ENCODE results near the gene TLX2.
"Not testable (repeated sequence)": the region's sequence is repeated elsewhere in the genome, so short reads cannot be mapped to it uniquely, and the experiment has no call there.

Gene TLX2

DNA sequence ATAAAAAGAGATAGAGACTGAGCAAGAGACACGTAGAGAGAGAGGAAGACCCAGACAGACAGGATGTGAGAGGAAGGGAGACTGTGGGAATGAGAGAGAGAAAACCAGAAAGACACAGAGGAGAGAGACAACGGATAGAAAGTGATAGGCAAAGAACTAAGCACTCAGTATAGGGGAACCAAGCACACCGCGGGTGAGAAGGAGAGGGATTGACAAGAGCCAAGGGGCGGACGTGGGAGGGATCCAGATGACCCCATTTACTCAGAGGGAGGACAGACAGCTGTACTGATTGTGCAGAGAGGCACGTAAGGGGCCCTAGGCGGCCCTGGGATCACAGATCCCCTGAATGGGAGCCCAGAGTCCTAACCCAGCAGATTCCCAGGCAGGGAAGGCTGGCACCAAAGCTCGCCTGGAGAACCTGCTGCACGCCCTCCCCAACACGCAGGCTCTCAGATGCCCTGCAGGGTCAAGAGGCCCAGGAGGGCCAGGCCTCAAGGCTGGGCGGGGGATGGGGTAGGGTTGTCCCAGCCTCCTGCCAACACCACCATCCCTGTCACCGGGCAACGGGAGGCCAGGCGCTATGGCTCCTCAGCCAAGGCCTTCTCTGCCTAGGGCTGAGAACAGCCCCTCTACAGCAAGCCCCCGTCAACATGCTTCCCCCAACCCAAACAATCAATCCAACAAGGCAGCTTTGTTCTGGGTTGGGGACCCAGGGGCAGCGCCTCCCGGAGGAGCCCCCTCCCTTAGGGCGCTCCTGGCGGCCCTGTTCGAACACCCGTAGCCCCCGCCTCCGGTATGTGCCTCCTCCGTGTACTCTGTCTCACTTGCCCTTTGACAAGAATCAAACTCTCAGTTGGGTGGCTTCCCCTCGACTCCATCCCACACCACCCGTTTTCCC lies 38.9 kb downstream of the TLX2 start:
- DNase-seq, result peak in 8 of 58 donors; percentile 11 to 41 (median 20)

GRCh38 chr2:74553892-74554819 lies 39.9 kb downstream of the TLX2 start, which contains the start of the genes DOK1 and LOXL3:
TSS of gene DOK1 (plus strand) at chr2:74554720. CDS start at chr2:74554755, 35 bp downstream.
TSS of gene LOXL3 (minus strand) at chr2:74553942. CDS start at chr2:74552634, 1,308 bp downstream.
- peak in 53 of 58 donors; percentile 11 to 75 (median 59) for DNase-seq

DNA sequence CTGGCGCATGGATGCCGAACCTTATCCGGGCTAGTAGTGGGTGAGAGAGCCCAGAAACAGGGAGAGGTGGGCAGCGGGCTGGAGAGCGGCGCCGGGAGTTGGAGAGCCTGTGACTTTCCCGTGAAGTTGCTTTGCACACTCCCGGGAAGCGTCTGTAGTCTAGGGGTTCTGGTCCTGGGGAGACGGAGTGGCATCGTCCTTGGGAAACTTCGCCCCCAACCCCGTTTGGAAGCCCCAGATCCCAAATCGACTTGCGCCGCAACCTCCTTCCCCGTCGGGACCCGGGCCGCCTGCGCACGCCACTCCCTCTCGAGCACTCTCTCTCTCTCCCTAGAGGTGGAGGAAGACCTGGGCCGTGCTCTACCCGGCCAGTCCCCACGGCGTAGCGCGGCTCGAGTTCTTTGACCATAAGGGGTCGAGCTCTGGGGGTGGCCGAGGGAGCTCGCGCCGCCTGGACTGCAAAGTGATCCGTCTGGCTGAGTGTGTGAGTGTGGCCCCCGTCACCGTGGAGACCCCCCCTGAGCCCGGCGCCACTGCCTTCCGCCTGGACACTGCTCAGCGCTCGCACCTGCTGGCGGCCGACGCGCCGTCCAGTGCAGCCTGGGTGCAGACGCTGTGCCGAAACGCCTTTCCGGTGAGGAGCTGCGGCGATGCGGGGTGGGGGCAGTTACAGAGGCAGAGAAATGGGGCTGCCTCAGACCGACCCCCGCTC lies 40.7 kb downstream of the TLX2 start:
- DNase-seq, result peak in 1 of 58 donors; percentile 37

- DNase-seq, result peak in 2 of 58 donors; percentile 10 to 14
These were observed 41.4 kb downstream of the TLX2 start for GRCh38 chr2:74555610-74556103.

DNA sequence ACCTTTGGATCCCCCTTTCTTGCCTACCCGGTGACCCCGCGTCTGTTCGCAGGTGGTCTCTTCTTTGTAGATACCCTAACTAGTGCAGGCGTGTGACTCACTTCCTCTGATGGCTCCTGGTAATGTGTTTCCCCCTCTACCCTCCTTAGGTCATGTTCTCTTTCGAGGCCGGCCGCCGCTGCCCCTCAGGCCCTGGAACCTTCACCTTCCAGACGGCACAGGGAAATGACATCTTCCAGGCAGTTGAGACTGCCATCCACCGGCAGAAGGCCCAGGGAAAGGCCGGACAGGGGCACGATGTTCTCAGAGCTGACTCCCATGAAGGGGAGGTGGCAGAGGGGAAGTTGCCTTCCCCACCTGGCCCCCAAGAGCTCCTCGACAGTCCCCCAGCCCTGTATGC lies 41.9 kb downstream of the TLX2 start:
- DNase-seq, result no peak

- no peak for DNase-seq
These were observed 42.7 kb downstream of the TLX2 start for GRCh38 chr2:74556831-74557370.

- DNase-seq, result no peak
These were observed 44.3 kb downstream of the TLX2 start for GRCh38 chr2:74558284-74559230.

- no peak for DNase-seq
These were observed 45.7 kb downstream of the TLX2 start for GRCh38 chr2:74559912-74560311.

GRCh38 chr2:74560591-74560990 lies 46.3 kb downstream of the TLX2 start:
- DNase-seq, result no peak

GRCh38 chr2:74561022-74561421 lies 46.8 kb downstream of the TLX2 start:
- DNase-seq, result not testable (repeated sequence)

DNA sequence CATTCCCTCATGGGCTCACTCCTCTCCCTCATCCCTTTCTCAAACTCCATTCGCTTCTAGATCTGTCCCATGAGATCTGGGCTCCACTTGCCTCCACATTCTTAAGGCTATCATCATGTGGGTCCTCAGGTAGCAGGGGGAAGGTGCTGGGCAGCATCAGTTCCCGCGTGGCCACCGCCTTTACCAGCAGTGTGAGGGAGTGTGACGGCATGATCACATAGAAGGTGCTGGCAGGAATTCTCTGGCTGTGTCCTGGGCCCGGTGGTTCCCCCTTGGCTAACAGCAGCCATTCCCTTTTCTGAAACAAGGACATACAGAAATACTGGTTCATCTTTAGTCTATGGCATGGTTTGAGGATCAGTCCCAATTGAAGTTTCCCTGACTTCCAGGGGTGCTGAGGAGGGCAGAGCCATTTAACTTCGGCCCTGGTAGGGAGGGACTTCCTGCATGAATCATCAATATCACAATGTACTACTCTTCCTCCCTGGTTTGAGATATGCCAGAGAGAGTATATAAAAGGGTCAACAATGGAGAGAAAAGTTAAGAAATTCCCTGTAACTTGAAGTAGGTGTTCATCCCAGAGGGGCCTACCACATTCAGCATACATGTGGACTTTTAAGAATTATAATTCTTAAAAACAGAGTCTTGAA lies 48.0 kb downstream of the TLX2 start:
- no peak for DNase-seq

GRCh38 chr2:74564222-74564621 lies 50.0 kb downstream of the TLX2 start:
- DNase-seq, result no peak

DNA sequence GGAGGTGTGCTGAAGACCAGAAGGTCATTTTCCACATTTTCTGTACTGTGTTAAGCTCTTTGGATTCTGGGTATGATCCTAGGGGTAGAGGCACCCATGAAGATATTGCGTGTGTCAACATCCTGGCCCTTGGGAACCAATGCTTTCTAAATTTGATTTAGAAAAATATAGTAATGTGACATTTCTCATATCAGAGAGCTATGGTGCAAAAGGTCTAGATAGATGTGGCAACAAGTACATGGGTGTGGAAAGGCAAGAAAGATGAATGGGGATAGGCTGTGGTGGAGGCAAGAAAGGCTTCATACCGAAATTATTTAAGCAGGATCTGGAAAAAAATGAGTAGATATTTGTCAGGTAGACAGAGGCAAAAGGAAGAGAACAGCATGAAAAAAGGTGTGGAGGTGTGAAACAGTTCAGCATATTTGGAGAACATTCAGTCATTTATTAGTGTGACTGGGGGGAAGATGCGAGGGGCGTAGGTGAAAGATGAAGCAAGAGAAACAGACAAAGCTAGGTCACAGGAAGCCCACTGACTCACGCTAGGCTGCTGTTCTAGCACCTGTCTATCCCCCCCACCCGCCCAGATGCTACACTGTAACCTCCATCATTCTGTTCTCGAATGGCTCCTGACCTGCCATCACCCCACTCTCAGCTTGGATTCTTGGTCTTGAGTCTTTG lies 52.0 kb downstream of the TLX2 start:
- no peak for DNase-seq

DNA sequence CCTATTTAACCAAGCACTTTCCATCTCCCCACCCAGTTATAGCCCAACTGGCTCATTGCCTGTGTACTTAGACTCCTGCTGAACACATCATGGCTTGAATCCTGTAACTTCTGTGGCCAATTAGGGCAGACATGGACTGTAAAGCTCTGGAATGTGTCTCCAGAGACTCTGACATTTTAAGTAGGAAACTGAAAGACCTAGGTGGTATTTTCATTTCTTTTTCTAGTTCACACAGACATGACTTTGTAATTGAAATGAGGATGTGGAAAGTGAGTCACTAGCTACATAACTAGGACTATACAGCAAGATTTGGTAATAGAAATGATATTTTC lies 52.5 kb downstream of the TLX2 start:
- no peak for DNase-seq
